GM10248 (cell line): Measurements from ENCODE around the gene DNAJC7.
"Not testable (repeated sequence)": the region's sequence is repeated elsewhere in the genome, so short reads cannot be mapped to it uniquely, and the experiment has no call there.

Source experiments
- CTCF ChIA-PET: fragments of 300-600 bp; sonication (Branson Sonifier 250); formaldehyde crosslinking; extraction: SDS; loops from one replicate; lab custom pipeline; 2021; ENCODE audit warnings: antibody characterized with exemption; lab: Yijun Ruan, JAX
- POLR2A ChIA-PET: fragments of 350-650 bp; sonication (Branson Sonifier 250); formaldehyde crosslinking; extraction: SDS; loops from one replicate; lab custom pipeline; 2020; ENCODE audit warnings: antibody characterized with exemption; lab: Yijun Ruan, JAX
- DNase-seq: peaks from one replicate; pipeline ENCODE4 v3.0.0; 2012; ENCODE audit errors: extremely low spot score
- CTCF ChIP-seq: IDR thresholded peaks from 2 replicates; pipeline ENCODE4 v1.5.1; 2012; ENCODE audit warnings: mild to moderate bottlenecking, low read depth; ENCODE audit errors: extremely low read depth, missing control alignments, control extremely low read depth

DNAJC7 gene

DNA sequence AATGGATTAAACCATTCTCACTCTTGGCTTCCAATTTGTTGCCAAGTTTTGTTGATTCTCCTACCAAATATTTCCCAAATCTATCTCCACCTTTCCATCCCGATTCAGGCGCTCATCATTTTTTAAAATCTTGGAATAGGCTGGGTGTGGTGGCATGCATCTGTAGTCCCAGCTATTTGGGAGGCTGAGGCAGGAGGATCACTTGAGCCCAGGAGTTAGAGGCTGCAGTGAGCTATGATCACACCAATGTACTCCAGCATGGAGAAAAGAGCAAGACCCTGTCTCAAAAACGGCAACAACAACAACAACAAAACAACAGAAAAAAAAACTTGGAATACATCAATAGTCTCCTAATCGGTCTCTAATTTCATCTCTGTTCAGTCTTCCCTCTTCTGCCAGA is 1.7 kb upstream of the DNAJC7 start:
- no peak for TF ChIP-seq CTCF
- ChIA-PET CTCF (interaction anchor here (1.3 to 10.4 kb wide), 17 partner anchors 11 to 165 kb away, joined by 3 to 123 read pairs (median 9); partner anchors contain the start of genes CNP, DHX58, KAT2A and KCNH4), POLR2A (no interaction called here)
- no peak for DNase-seq

GRCh38 chr17:42018339-42018738 is 1.1 kb upstream of the DNAJC7 start:
- no peak for TF ChIP-seq CTCF
- DNase-seq: no peak
- CTCF ChIA-PET: interaction anchor here (0.9 to 10.4 kb wide), 19 partner anchors 8 to 509 kb away, joined by 3 to 123 read pairs (median 6); partner anchors contain the start of genes CNP, DHX58 and KAT2A
- POLR2A ChIA-PET: interaction anchor here (1.1 to 1.6 kb wide), 2 partner anchors 329 to 518 kb away, joined by 3 to 4 read pairs; partner anchors contain the start of genes EIF1 and NAGLU

- no peak for TF ChIP-seq CTCF
- no peak for DNase-seq
- POLR2A ChIA-PET: interaction anchor here (0.6 to 2.3 kb wide), 5 partner anchors 8 to 518 kb away, joined by 3 to 6 read pairs (median 4); partner anchors contain the start of genes EIF1 and NAGLU
- CTCF ChIA-PET: interaction anchor here (0.9 to 10.4 kb wide), 20 partner anchors 8 to 509 kb away, joined by 3 to 123 read pairs (median 5); partner anchors contain the start of genes CNP, DHX58, KAT2A and KCNH4
These were observed 594 bp upstream of the DNAJC7 start for GRCh38 chr17:42017866-42018200.

- POLR2A ChIA-PET: interaction anchor here (0.5 to 2.3 kb wide), 4 partner anchors 46 to 126 kb away, joined by 3 to 6 read pairs (median 5); no protein-coding TSS in a partner anchor
- CTCF ChIA-PET: interaction anchor here (0.8 to 6.6 kb wide), 17 partner anchors 9 to 511 kb away, joined by 3 to 58 read pairs (median 5); partner anchors contain the start of genes CNP, KAT2A and KCNH4
These were observed 818 bp downstream of the DNAJC7 start for GRCh38 chr17:42016411-42016831.

GRCh38 chr17:42013740-42014139 is 3.5 kb downstream of the DNAJC7 start:
- DNase-seq, POLR2A ChIA-PET: not testable (repeated sequence)
- CTCF ChIA-PET: interaction anchor here (1.3 to 1.5 kb wide), 3 partner anchors 12 to 17 kb away, joined by 3 to 5 read pairs (median 3); no protein-coding TSS in a partner anchor

More at GRCh38 chr17:42016411-42016831, 818 bp downstream of the DNAJC7 start:
- no peak for TF ChIP-seq CTCF
- DNase-seq: no peak

DNA sequence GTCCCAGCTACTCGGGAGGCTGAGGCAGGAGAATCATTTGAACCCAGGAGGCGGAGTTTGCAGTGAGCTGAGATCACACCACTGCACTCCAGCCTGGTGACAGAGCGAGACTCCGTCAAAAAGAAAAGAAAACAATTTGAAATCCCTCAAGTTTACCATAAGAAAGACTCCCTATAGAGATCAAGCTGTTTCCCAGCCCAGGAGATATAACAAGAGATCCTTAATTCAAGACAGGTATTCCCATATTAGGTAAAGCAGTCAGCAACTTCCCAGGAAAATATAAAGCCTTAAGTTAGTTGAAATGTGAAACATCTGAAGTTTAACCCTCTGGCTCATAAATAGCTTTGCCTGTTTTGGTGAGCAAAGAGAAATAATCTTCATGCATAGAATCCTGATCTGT is 4.9 kb downstream of the DNAJC7 start:
- ChIA-PET CTCF (interaction anchor here (1.3 to 15.2 kb wide), 4 partner anchors 9 to 21 kb away, joined by 3 to 123 read pairs (median 4); partner anchors contain the start of genes DNAJC7 and NKIRAS2), POLR2A (interaction anchor here (0.6 kb wide), 1 partner anchor 112 kb away, joined by 3 read pairs; no protein-coding TSS in a partner anchor)
- not testable (repeated sequence) for DNase-seq

DNA sequence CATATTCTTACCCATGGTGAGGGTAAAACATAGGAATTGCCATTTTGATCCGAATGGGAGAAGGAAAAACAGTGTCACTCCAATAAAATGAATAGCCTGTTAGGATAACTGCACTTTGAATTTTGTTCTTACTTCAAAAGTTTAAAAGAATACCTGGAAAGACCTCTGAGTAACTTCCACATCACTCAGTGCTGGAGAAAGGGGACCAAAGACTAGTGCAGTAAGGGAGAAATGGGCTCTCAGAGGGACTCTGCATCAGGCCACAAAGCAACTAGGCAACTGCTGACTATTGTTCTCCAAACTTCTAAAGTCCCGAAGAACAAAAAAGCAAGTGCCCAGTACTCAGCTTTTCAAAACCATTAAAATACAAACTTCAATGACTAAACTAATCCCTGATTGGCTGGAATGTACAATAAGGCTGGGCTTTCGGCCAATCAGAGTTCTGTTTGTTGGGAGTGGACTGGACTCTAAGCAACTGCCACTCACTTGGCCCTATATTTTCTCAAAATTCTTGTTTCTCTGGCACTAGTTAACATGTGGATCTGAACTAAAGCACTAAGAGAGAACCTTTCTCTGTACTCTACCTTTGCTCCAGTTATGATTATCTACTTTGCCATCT is 6.2 kb downstream of the DNAJC7 start:
- DNase-seq: no peak
- CTCF ChIA-PET: interaction anchor here (2.0 to 15.2 kb wide), 2 partner anchors 11 to 20 kb away, joined by 4 to 123 read pairs; partner anchors contain the start of genes DNAJC7 and NKIRAS2
- POLR2A ChIA-PET: no interaction called here
- TF ChIP-seq CTCF: no peak

- DNase-seq, POLR2A ChIA-PET: not testable (repeated sequence)
- CTCF ChIA-PET: interaction anchor here (15.2 kb wide), 1 partner anchor 12 kb away, joined by 123 read pairs; the partner anchor contains the start of genes DNAJC7 and NKIRAS2
These were observed 7.0 kb downstream of the DNAJC7 start for GRCh38 chr17:42010266-42010680.
